Suppressor macrophage treated with lipopolysaccharide for 4 hours (primary cell): Measurements from ENCODE around the gene FBXO39.
A peak's percentile ranks its signal among the peaks of the same experiment; 100 is the strongest.
"Not testable (repeated sequence)": the region's sequence is repeated elsewhere in the genome, so short reads cannot be mapped to it uniquely, and the experiment has no call there.

Experiments
- DNase-seq: peaks from one replicate; pipeline ENCODE4 v3.0.0-alpha.2; 2020

The FBXO39 gene

GRCh38 chr17:6793748-6794493, 17.9 kb downstream of the FBXO39 start:
- no peak for DNase-seq

GRCh38 chr17:6796017-6796886, 20.2 kb downstream of the FBXO39 start:
- no peak for DNase-seq

GRCh38 chr17:6796887-6797490, 21.0 kb downstream of the FBXO39 start:
- no peak for DNase-seq

- no peak for DNase-seq
These were observed 21.8 kb downstream of the FBXO39 start for GRCh38 chr17:6797718-6798351.

GRCh38 chr17:6799738-6800137, 23.7 kb downstream of the FBXO39 start:
- DNase-seq, result no peak

- no peak for DNase-seq
These were observed 24.5 kb downstream of the FBXO39 start for GRCh38 chr17:6800422-6801027.

GRCh38 chr17:6811510-6811909, 35.5 kb downstream of the FBXO39 start:
- no peak for DNase-seq

GRCh38 chr17:6812295-6812694, 36.3 kb downstream of the FBXO39 start:
- no peak for DNase-seq

- no peak for DNase-seq
These were observed 39.8 kb downstream of the FBXO39 start for GRCh38 chr17:6815775-6816174.

GRCh38 chr17:6816368-6816767, 40.4 kb downstream of the FBXO39 start:
- DNase-seq, result not testable (repeated sequence)

GRCh38 chr17:6818938-6819337, 42.9 kb downstream of the FBXO39 start:
- DNase-seq, result no peak

GRCh38 chr17:6823011-6823442, 47.0 kb downstream of the FBXO39 start:
- DNase-seq, result peak; percentile 14

GRCh38 chr17:6830383-6830986, 54.5 kb downstream of the FBXO39 start:
- no peak for DNase-seq

GRCh38 chr17:6831661-6832263, 55.7 kb downstream of the FBXO39 start, which contains the start of gene TEKT1:
TEKT1 (minus strand) TSS chr17:6831729; CDS start chr17:6830376, 1,353 bp downstream.
- DNase-seq, result peak; percentile 78
